ENCODE data around the gene PMM1. TPM values are rescaled to one million over a fixed set of nuclear protein-coding genes. Genes with fewer than 3 reads are reported as not detected.
A peak's percentile ranks its signal among the peaks of the same experiment; 100 is the strongest.
"Not testable (repeated sequence)": the region's sequence is repeated elsewhere in the genome, so short reads cannot be mapped to it uniquely, and the experiment has no call there.

Gene PMM1
- polyA plus RNA-seq (ENCODE audit: low read depth in 6 of 6): 10 to 100 TPM; 15.5 to 22.2 (median 17.4) TPM

DNA sequence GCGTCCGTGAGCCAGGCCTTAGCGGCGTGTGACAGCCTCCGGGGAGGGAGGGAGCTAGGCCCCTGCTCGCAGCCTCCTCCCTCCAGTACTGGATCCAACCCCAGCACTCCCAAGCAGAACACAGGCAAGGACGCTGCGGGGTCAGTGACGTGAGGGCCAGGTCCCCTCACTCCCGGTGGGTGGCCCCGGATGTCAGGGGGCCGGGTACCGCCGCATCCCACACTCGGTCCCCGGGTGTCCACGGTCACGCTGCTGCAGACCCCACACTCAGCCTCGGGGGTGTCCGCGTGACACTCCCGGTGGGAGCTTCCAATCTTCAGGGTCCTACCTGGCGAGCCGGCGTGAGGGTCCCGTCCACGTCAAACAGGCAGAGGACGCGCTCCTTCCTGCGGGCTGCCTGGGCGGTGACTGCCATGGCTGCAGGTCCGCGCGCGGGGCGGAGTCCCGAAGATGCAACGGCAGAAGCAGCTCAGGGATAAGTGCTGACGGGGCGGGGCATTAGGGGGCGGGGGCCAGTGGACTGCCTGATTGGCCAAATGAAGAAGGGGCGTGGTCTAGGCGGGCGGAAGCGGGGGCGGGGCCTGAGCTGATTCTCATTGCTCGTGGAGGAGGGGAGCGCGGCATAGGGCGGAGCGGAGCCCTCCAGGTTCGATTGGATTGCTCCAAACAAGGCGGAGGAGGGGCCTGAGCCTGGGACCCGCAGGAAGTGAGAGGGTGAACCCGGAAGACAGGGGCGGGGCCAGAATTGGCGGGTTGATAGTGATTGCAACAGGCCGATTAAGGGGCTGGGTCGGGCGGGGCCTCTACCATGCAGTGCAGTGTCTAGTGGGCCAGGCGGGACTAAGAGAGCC, at the start of gene PMM1:
Gene PMM1 (minus strand): TSS at position 450 of the 851 bp plus-strand sequence. CDS start 35 bp downstream, at position 415.
- ATAC-seq (ENCODE audit: low read depth in 2 of 2) (peak; percentile 95), DNase-seq (peak; percentile 100)
- Mint-ChIP-seq H3K27ac (peak within 1 kb of the TSS; percentile 33 to 91 (median 64)), H3K4me3 (peak within 1 kb of the TSS; percentile 79 to 96 (median 94)), H3K4me1 (peaks cover 13 to 16% (median 16%) of the 10 kb centered on the region in 3 donors), H3K36me3 (no peaks in the 10 kb centered on the region), H3K27me3 (no peaks in the 10 kb centered on the region), H3K9me3 (no peaks in the 10 kb centered on the region)

DNA sequence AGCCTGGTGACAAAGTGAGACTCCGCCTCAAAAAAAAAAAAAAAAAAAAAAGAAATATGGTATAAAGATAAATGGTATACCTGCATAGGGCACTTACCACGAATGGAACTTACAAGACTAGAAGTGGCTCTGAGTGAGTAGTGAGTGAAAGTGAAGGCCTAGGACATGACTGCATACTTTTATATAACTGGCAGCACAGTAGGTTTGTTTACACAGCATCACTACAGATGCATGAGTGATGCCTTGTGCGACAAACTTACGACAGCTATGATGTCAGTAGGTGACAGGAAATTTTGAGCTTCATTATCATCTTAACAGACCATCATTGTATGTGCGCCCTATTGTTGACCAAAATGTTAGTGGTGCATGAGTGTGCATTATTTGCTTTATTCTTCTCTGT, 49.1 kb upstream of the PMM1 start:
- H3K27ac Mint-ChIP-seq: no peak overlapping the region
- H3K9me3 Mint-ChIP-seq: no peaks in the 10 kb centered on the region
- no peak overlapping the region for H3K4me3 Mint-ChIP-seq
- H3K36me3 Mint-ChIP-seq: peaks cover 12 to 13% of the 10 kb centered on the region in 2 donors
- DNase-seq: no peak
- ATAC-seq (ENCODE audit: low read depth in 2 of 2): no peak
- peaks cover 0 to 17% (median 7%) of the 10 kb centered on the region in 3 donors for H3K4me1 Mint-ChIP-seq
- H3K27me3 Mint-ChIP-seq: no peaks in the 10 kb centered on the region

DNA sequence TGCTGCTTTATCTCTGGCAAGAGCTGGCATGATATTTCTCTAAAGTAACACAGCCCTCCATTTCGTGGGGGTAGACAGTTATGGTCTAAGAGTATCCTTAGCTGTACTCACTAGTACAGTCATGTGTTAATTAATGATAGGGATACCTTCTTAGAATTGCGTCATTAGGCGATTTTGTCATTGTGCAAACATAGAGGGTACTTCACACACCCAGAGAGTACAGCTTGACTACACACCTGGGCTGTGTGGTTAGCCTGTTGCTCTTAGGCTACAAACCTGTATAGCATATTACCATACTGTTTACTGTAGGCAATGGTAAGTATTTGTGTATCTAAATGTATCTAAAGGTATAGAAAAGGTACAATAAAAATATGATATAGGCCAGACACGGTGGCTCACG, 48.5 kb upstream of the PMM1 start:
- H3K27me3 Mint-ChIP-seq: no peaks in the 10 kb centered on the region
- ATAC-seq (ENCODE audit: low read depth in 2 of 2): no peak
- H3K4me3 Mint-ChIP-seq: no peak overlapping the region
- no peak for DNase-seq
- H3K27ac Mint-ChIP-seq: no peak overlapping the region
- no peaks in the 10 kb centered on the region for H3K9me3 Mint-ChIP-seq
- peaks cover 12 to 13% of the 10 kb centered on the region in 2 donors for H3K36me3 Mint-ChIP-seq
- peaks cover 0 to 17% (median 7%) of the 10 kb centered on the region in 3 donors for H3K4me1 Mint-ChIP-seq

DNA sequence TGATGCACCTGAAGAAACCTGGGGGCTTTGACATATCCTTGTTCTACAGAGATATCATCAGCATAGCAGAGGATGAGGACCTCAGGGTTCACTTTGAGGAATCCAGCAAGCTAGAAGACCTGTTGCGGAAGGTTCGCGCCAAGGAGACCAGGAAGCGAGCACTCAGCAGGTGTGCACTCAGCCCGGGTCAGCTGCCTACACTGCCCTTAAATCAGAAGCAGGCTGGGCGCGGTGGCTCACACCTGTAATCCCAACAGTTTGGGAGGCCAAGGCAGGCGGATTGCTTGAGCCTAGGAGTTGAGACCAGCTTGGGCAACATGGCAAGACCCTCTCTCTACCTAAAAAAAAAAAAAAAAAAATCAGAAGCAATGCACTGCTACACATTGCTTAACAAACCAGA, 48.0 kb upstream of the PMM1 start:
- Mint-ChIP-seq H3K4me1 (peaks cover 0 to 17% (median 7%) of the 10 kb centered on the region in 3 donors), H3K36me3 (peaks cover 12% of the 10 kb centered on the region in 2 donors), H3K4me3 (peak overlapping the region in 1 of 8 donors; percentile 12)
- ATAC-seq (ENCODE audit: low read depth in 2 of 2); H3K27me3 Mint-ChIP-seq; H3K9me3 Mint-ChIP-seq; DNase-seq; H3K27ac Mint-ChIP-seq: not testable (repeated sequence)

DNA sequence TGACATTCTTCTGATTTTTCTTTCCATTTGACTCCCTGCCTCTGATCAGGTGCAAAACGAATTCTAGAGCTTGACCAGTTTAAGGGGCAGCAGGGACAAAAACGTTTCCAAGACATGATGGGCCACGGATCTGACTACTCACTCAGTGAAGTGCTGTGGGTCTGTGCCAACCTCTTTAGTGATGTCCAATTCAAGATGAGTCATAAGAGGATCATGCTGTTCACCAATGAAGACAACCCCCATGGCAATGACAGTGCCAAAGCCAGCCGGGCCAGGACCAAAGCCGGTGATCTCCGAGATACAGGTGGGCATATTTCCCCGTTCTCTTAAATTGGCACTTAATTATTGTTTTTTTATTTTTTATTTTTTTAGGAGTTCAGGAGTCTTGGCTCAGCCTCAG, 46.8 kb upstream of the PMM1 start:
- Mint-ChIP-seq H3K4me1 (peaks cover 0 to 7% (median 6%) of the 10 kb centered on the region in 3 donors), H3K27me3 (no peaks in the 10 kb centered on the region), H3K36me3 (peaks cover under 1 to 2% of the 10 kb centered on the region in 2 donors), H3K4me3 (no peak overlapping the region), H3K27ac (no peak overlapping the region), H3K9me3 (peaks cover 0 to 3% (median 0%) of the 10 kb centered on the region in 7 donors)
- ATAC-seq (ENCODE audit: low read depth in 2 of 2) (no peak), DNase-seq (no peak)

- not testable (repeated sequence) for H3K27me3 Mint-ChIP-seq; ATAC-seq (ENCODE audit: low read depth in 2 of 2); H3K9me3 Mint-ChIP-seq; DNase-seq; H3K36me3 Mint-ChIP-seq; H3K4me1 Mint-ChIP-seq; H3K4me3 Mint-ChIP-seq; H3K27ac Mint-ChIP-seq
Observed at GRCh38 chr22:41634610-41635009, 45.0 kb upstream of the PMM1 start.

DNA sequence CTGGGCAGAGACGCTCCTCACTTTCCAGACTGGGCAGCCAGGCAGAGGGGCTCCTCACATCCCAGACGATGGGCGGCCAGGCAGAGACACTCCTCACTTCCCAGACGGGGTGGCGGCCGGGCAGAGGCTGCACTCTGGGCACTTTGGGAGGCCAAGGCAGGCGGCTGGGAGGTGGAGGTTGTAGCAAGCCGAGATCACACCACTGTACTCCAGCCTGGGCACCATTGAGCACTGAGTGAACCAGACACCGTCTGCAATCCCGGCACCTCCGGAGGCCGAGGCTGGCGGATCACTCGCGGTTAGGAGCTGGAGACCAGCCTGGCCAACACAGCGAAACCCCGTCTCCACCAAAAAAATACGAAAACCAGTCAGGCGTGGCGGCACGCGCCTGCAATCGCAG, 42.0 kb upstream of the PMM1 start:
- not testable (repeated sequence) for H3K4me3 Mint-ChIP-seq; DNase-seq; H3K27me3 Mint-ChIP-seq; H3K27ac Mint-ChIP-seq; ATAC-seq (ENCODE audit: low read depth in 2 of 2); H3K9me3 Mint-ChIP-seq
- Mint-ChIP-seq H3K36me3 (peaks cover 16 to 17% of the 10 kb centered on the region in 2 donors), H3K4me1 (peaks cover 5 to 12% (median 8%) of the 10 kb centered on the region in 3 donors)

GRCh38 chr22:41631115-41631514, 41.5 kb upstream of the PMM1 start:
- H3K27me3 Mint-ChIP-seq; H3K27ac Mint-ChIP-seq; H3K9me3 Mint-ChIP-seq; H3K4me3 Mint-ChIP-seq; DNase-seq; ATAC-seq (ENCODE audit: low read depth in 2 of 2): not testable (repeated sequence)
- H3K4me1 Mint-ChIP-seq: peaks cover 5 to 12% (median 8%) of the 10 kb centered on the region in 3 donors
- peaks cover 16 to 17% of the 10 kb centered on the region in 2 donors for H3K36me3 Mint-ChIP-seq

GRCh38 chr22:41625577-41625976, 35.9 kb upstream of the PMM1 start:
- Mint-ChIP-seq H3K36me3 (peaks cover 16 to 17% of the 10 kb centered on the region in 2 donors), H3K4me1 (peaks cover 13 to 31% (median 20%) of the 10 kb centered on the region in 3 donors), H3K27ac (peak overlapping the region in 1 of 6 donors; percentile 60), H3K9me3 (no peaks in the 10 kb centered on the region), H3K27me3 (no peaks in the 10 kb centered on the region), H3K4me3 (no peak overlapping the region)
- DNase-seq: no peak
- ATAC-seq (ENCODE audit: low read depth in 2 of 2): no peak

GRCh38 chr22:41621911-41622179, 32.2 kb upstream of the PMM1 start:
- peaks cover 22 to 46% (median 32%) of the 10 kb centered on the region in 3 donors for H3K4me1 Mint-ChIP-seq
- DNase-seq: no peak
- no peaks in the 10 kb centered on the region for H3K36me3 Mint-ChIP-seq
- peak overlapping the region; percentile 93 to 100 (median 98) for H3K4me3 Mint-ChIP-seq
- no peak for ATAC-seq (ENCODE audit: low read depth in 2 of 2)
- no peaks in the 10 kb centered on the region for H3K9me3 Mint-ChIP-seq
- peak overlapping the region; percentile 99 to 100 (median 99) for H3K27ac Mint-ChIP-seq
- no peaks in the 10 kb centered on the region for H3K27me3 Mint-ChIP-seq

DNA sequence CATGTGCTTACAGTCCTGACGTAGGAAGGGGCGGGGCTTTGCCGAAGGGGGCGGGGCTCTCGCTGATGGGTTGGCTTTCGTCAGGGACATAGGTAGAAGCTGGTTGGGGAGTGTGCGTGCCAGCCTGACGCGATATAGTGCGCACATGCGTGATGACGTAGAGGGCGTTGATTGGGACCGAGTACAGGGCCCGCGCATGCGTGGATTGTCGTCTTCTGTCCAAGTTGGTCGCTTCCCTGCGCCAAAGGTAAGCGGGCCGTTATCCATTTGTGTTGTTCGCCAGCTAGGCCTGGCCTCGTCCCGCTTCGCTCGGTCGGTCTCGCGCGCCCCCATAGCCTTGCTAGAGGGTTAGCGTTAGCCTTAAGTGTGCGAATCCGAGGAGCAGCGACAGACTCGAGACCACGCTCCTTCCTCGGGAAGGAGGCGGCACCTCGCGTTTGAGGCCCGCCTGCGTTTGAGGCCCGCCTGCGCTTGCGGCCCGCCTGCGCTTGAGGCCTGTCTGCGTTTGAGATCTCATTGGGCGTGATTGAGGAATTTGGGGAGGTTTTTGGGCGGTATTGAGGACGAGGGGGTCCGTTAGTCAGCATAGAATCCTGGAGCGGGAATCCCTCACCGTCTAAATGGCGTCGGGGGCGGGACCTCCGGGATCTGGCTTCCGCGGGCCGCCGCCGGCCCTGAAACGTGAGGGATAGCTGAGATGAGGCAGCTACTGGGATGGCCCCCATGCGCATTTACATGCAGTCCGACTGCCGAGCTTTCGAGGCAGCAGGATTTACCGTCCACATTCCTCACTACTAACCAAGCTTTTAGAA, 31.7 kb upstream of the PMM1 start, which contains the start of gene XRCC6:
Gene XRCC6 (plus strand): TSS at position 197 of the 812 bp plus-strand sequence. CDS start 710 bp downstream, outside the sequence.
- Mint-ChIP-seq H3K27me3 (no peaks in the 10 kb centered on the region), H3K9me3 (no peaks in the 10 kb centered on the region), H3K4me1 (peaks cover 22 to 46% (median 32%) of the 10 kb centered on the region in 3 donors), H3K36me3 (no peaks in the 10 kb centered on the region), H3K4me3 (peak within 1 kb of the TSS; percentile 93 to 100 (median 98)), H3K27ac (peak within 1 kb of the TSS; percentile 99 to 100 (median 99))
- ATAC-seq (ENCODE audit: low read depth in 2 of 2) (peak; percentile 85 to 86), DNase-seq (peak; percentile 99)

DNA sequence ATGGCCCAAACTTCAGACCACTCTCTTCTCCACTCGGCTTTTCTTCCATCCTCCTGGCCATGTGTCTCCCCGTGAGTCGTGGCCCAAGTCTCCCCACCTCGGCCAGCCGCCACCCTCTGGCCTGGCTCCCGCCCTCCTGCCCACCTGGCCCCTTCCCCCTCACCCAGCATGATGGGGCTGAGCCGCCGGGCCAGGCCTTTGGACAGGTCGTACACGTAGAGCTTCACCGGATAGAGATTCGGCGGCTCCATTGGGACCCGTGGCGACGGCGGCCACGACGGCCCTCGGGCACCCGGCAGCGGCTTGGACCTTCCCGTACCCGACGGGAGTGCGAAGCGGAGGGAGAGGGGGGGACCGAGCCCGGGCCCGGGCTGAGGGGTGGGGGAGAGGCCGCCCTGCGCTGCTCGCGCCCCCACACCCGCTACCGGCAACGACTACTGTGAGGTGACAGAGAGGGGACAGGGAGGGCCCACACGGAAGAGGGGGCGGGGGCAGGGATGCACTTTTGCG, 31.0 kb upstream of the PMM1 start, which contains the start of gene DESI1:
Gene DESI1 (minus strand): TSS at position 455 of the 510 bp plus-strand sequence. CDS start 204 bp downstream, at position 251.
- H3K36me3 Mint-ChIP-seq: no peaks in the 10 kb centered on the region
- ATAC-seq (ENCODE audit: low read depth in 2 of 2) (peak; percentile 35 to 75), DNase-seq (no peak)
- H3K27ac Mint-ChIP-seq: peak within 1 kb of the TSS; percentile 99 to 100 (median 99)
- peaks cover 22 to 46% (median 32%) of the 10 kb centered on the region in 3 donors for H3K4me1 Mint-ChIP-seq
- no peaks in the 10 kb centered on the region for H3K27me3 Mint-ChIP-seq
- peak within 1 kb of the TSS; percentile 93 to 100 (median 98) for H3K4me3 Mint-ChIP-seq
- no peaks in the 10 kb centered on the region for H3K9me3 Mint-ChIP-seq

DNA sequence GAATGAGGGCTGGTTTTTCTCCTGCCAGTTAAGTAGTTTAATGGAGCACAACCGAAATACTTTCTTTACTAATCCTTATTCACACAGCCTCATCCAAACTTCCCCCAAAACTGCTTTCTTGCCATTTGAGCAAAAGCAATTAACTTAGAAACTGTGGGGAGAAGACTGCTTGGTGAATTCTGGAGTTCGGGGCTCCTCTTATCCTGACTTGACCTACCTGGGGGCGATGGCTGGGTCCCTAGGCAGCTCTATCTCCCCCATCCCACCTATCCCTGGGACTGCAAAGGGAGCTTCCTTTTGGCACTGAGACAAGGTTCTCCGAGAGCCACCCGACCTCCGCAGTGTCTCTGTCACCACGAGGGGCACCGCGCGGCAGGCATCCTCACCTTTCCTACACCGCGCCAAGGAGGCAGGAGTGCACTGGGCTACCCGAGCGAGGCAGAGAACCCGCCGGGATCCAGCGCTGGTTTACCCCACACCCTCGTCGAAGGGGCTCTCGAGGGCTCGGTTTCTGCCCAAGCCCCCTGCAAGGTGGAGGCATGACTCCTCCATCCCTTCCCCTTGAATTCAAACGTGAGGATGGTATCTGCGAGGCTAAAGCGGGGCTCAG, 30.4 kb upstream of the PMM1 start:
- H3K9me3 Mint-ChIP-seq: no peaks in the 10 kb centered on the region
- H3K4me1 Mint-ChIP-seq: peaks cover 22 to 43% (median 32%) of the 10 kb centered on the region in 3 donors
- no peaks in the 10 kb centered on the region for H3K36me3 Mint-ChIP-seq
- peak; percentile 4 to 9 for ATAC-seq (ENCODE audit: low read depth in 2 of 2)
- peak overlapping the region; percentile 93 to 100 (median 98) for H3K4me3 Mint-ChIP-seq
- DNase-seq: peak; percentile 25
- H3K27ac Mint-ChIP-seq: peak overlapping the region; percentile 99 to 100 (median 99)
- no peaks in the 10 kb centered on the region for H3K27me3 Mint-ChIP-seq
